ENCODE results near the gene CLCA2.

CLCA2 gene

GRCh38 chr1:86470859-86471258 lies 46.9 kb downstream of the CLCA2 start:
- no peak for DNase-seq (ENCODE audit: low read depth, low spot score)
- TF ChIP-seq EZH2 (IDR thresholded peaks at IDR 0.05) (no peak), POLR2AphosphoS5 (IDR thresholded peaks at IDR 0.05; ENCODE audit: borderline replicate concordance, low read depth, low read length) (no peak), FOXP2 (optimal IDR thresholded peaks at IDR 0.05; ENCODE audit: control extremely low read depth, extremely low read length, insufficient read depth) (no peak)
- no peak overlapping the region for H3K4me3 ChIP-seq
- H3K36me3 ChIP-seq (ENCODE audit: insufficient read depth, low read length) = no peaks in the 10 kb centered on the region
- H3K9me3 ChIP-seq (ENCODE audit: low read depth, low read length) = no peaks in the 10 kb centered on the region
- no peak overlapping the region for H3K27ac ChIP-seq
- no peak overlapping the region for H3K9ac ChIP-seq (ENCODE audit: insufficient read length)

- H3K9ac ChIP-seq (ENCODE audit: insufficient read length) = no peak overlapping the region
- DNase-seq (ENCODE audit: low read depth, low spot score) = no peak
- H3K4me3 ChIP-seq = no peak overlapping the region
- TF ChIP-seq POLR2AphosphoS5 (IDR thresholded peaks at IDR 0.05; ENCODE audit: borderline replicate concordance, low read depth, low read length) (no peak), EZH2 (IDR thresholded peaks at IDR 0.05) (no peak), FOXP2 (optimal IDR thresholded peaks at IDR 0.05; ENCODE audit: control extremely low read depth, extremely low read length, insufficient read depth) (no peak)
- no peak overlapping the region for H3K27ac ChIP-seq
- H3K36me3 ChIP-seq (ENCODE audit: insufficient read depth, low read length) = no peaks in the 10 kb centered on the region
- no peaks in the 10 kb centered on the region for H3K9me3 ChIP-seq (ENCODE audit: low read depth, low read length)
Observed at GRCh38 chr1:86471291-86471690, 47.3 kb downstream of the CLCA2 start.

- no peaks in the 10 kb centered on the region for H3K36me3 ChIP-seq (ENCODE audit: insufficient read depth, low read length)
- no peak for DNase-seq (ENCODE audit: low read depth, low spot score)
- H3K27ac ChIP-seq = no peak overlapping the region
- H3K4me3 ChIP-seq = no peak overlapping the region
- no peak overlapping the region for H3K9ac ChIP-seq (ENCODE audit: insufficient read length)
- H3K9me3 ChIP-seq (ENCODE audit: low read depth, low read length) = no peaks in the 10 kb centered on the region
- TF ChIP-seq POLR2AphosphoS5 (IDR thresholded peaks at IDR 0.05; ENCODE audit: borderline replicate concordance, low read depth, low read length) (no peak), EZH2 (IDR thresholded peaks at IDR 0.05) (no peak), FOXP2 (optimal IDR thresholded peaks at IDR 0.05; ENCODE audit: control extremely low read depth, extremely low read length, insufficient read depth) (no peak)
Observed at GRCh38 chr1:86472152-86472551, 48.2 kb downstream of the CLCA2 start.

- TF ChIP-seq FOXP2 (optimal IDR thresholded peaks at IDR 0.05; ENCODE audit: control extremely low read depth, extremely low read length, insufficient read depth) (no peak), POLR2AphosphoS5 (IDR thresholded peaks at IDR 0.05; ENCODE audit: borderline replicate concordance, low read depth, low read length) (no peak), EZH2 (IDR thresholded peaks at IDR 0.05) (no peak)
- Histone ChIP-seq H3K27ac (no peak overlapping the region), H3K4me3 (no peak overlapping the region), H3K36me3 (ENCODE audit: insufficient read depth, low read length) (no peaks in the 10 kb centered on the region), H3K9me3 (ENCODE audit: low read depth, low read length) (no peaks in the 10 kb centered on the region), H3K9ac (ENCODE audit: insufficient read length) (no peak overlapping the region)
- DNase-seq (ENCODE audit: low read depth, low spot score) = no peak
Observed at GRCh38 chr1:86472767-86473166, 48.8 kb downstream of the CLCA2 start.

- no peak for DNase-seq (ENCODE audit: low read depth, low spot score)
- no peaks in the 10 kb centered on the region for H3K36me3 ChIP-seq (ENCODE audit: insufficient read depth, low read length)
- no peaks in the 10 kb centered on the region for H3K9me3 ChIP-seq (ENCODE audit: low read depth, low read length)
- H3K9ac ChIP-seq (ENCODE audit: insufficient read length) = no peak overlapping the region
- H3K4me3 ChIP-seq = no peak overlapping the region
- no peak overlapping the region for H3K27ac ChIP-seq
- TF ChIP-seq FOXP2 (optimal IDR thresholded peaks at IDR 0.05; ENCODE audit: control extremely low read depth, extremely low read length, insufficient read depth) (no peak), POLR2AphosphoS5 (IDR thresholded peaks at IDR 0.05; ENCODE audit: borderline replicate concordance, low read depth, low read length) (no peak), EZH2 (IDR thresholded peaks at IDR 0.05) (no peak)
Observed at GRCh38 chr1:86477256-86477655, 53.3 kb downstream of the CLCA2 start.

GRCh38 chr1:86477682-86478081 lies 53.7 kb downstream of the CLCA2 start:
- DNase-seq (ENCODE audit: low read depth, low spot score) = no peak
- H3K9ac ChIP-seq (ENCODE audit: insufficient read length) = no peak overlapping the region
- no peaks in the 10 kb centered on the region for H3K36me3 ChIP-seq (ENCODE audit: insufficient read depth, low read length)
- no peaks in the 10 kb centered on the region for H3K9me3 ChIP-seq (ENCODE audit: low read depth, low read length)
- no peak overlapping the region for H3K27ac ChIP-seq
- TF ChIP-seq FOXP2 (optimal IDR thresholded peaks at IDR 0.05; ENCODE audit: control extremely low read depth, extremely low read length, insufficient read depth) (no peak), POLR2AphosphoS5 (IDR thresholded peaks at IDR 0.05; ENCODE audit: borderline replicate concordance, low read depth, low read length) (no peak), EZH2 (IDR thresholded peaks at IDR 0.05) (no peak)
- H3K4me3 ChIP-seq = no peak overlapping the region

- no peak overlapping the region for H3K4me3 ChIP-seq
- H3K9me3 ChIP-seq (ENCODE audit: low read depth, low read length) = no peaks in the 10 kb centered on the region
- no peak for DNase-seq (ENCODE audit: low read depth, low spot score)
- no peak overlapping the region for H3K9ac ChIP-seq (ENCODE audit: insufficient read length)
- H3K27ac ChIP-seq = no peak overlapping the region
- H3K36me3 ChIP-seq (ENCODE audit: insufficient read depth, low read length) = no peaks in the 10 kb centered on the region
- no peak for TF ChIP-seq POLR2AphosphoS5 (IDR thresholded peaks at IDR 0.05; ENCODE audit: borderline replicate concordance, low read depth, low read length)
- no peak for TF ChIP-seq FOXP2 (optimal IDR thresholded peaks at IDR 0.05; ENCODE audit: control extremely low read depth, extremely low read length, insufficient read depth)
- TF ChIP-seq EZH2 (IDR thresholded peaks at IDR 0.05) = no peak
Observed at GRCh38 chr1:86478416-86479156, 54.6 kb downstream of the CLCA2 start.

- Histone ChIP-seq H3K4me3 (no peak overlapping the region), H3K9me3 (ENCODE audit: low read depth, low read length) (no peaks in the 10 kb centered on the region), H3K9ac (ENCODE audit: insufficient read length) (no peak overlapping the region), H3K36me3 (ENCODE audit: insufficient read depth, low read length) (no peaks in the 10 kb centered on the region), H3K27ac (no peak overlapping the region)
- no peak for DNase-seq (ENCODE audit: low read depth, low spot score)
- TF ChIP-seq EZH2 (IDR thresholded peaks at IDR 0.05) (no peak), FOXP2 (optimal IDR thresholded peaks at IDR 0.05; ENCODE audit: control extremely low read depth, extremely low read length, insufficient read depth) (no peak), POLR2AphosphoS5 (IDR thresholded peaks at IDR 0.05; ENCODE audit: borderline replicate concordance, low read depth, low read length) (no peak)
Observed at GRCh38 chr1:86481966-86482365, 58.0 kb downstream of the CLCA2 start.

All from SK-N-MC (cell line).